PFSK-1 (cell line): ENCODE measurements around the gene NACC2.

ENCODE experiments used
- FOXP2 ChIP-seq: optimal IDR thresholded peaks from 2 replicates; pipeline ENCODE3; 2011; ENCODE audit warnings: borderline replicate concordance, control low read depth, inconsistent platforms; ENCODE audit not compliant: insufficient read depth; ENCODE audit errors: extremely low read length, extremely low read depth
- POLR2AphosphoS5 ChIP-seq: IDR thresholded peaks from 2 replicates; pipeline ENCODE4 v1.6.1; 2012; ENCODE audit warnings: low read depth, mild to moderate bottlenecking, control low read depth, low read length, moderate library complexity
- REST ChIP-seq, 2 experiments: IDR thresholded peaks; 2 replicates each; pipeline versions ENCODE4 v1.6.1 to v1.8.0; 2011 to 2012; ENCODE audit warnings: low read depth in 2 of 2, low read length in 2 of 2, control low read depth in 1 of 2, inconsistent platforms in 1 of 2, mild to moderate bottlenecking in 1 of 2, moderate library complexity in 1 of 2; ENCODE audit not compliant: insufficient read depth in 1 of 2
- SIN3A ChIP-seq: IDR thresholded peaks from 2 replicates; pipeline ENCODE4 v1.6.1; 2012; ENCODE audit warnings: mild to moderate bottlenecking, low read length, moderate library complexity, borderline replicate concordance; ENCODE audit not compliant: insufficient read depth
- TAF1 ChIP-seq: IDR thresholded peaks from 2 replicates; pipeline ENCODE4 v1.6.1; 2012; ENCODE audit warnings: low read length, control low read depth, borderline replicate concordance; ENCODE audit not compliant: insufficient read depth

NACC2 gene

GRCh38 chr9:135989722-135990467 lies 105.2 kb downstream of the NACC2 start:
- TF ChIP-seq POLR2AphosphoS5 (no peak), REST (IDR thresholded peaks at IDR 0.05; ENCODE audit: insufficient read depth in 1 of 2, low read depth in 2 of 2, low read length in 2 of 2) (no peak), TAF1 (no peak), SIN3A (no peak), FOXP2 (no peak)

DNA sequence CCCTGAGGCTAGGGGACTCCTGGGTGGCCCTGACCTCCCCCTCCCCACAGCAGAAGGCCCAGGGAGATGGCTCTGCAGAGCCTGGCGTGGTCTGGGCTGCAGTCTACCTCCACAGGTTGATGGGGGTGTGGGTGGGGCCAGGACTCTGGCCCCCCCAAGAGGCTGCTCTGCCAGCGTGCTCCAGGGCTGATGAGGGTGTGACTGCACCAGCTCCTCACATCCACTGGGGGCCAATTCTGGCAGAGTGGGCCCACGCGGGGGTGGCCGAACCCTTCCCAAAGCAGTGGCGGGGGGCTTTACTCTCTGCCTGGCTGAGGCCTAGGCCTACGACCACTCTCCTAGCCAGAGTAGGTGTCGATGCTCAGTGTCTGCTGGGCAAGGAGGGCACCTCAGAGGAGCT lies 105.9 kb downstream of the NACC2 start:
- TF ChIP-seq FOXP2, result no peak
- TF ChIP-seq SIN3A, result no peak
- no peak for TF ChIP-seq TAF1
- no peak for TF ChIP-seq POLR2AphosphoS5
- TF ChIP-seq REST (IDR thresholded peaks at IDR 0.05; ENCODE audit: insufficient read depth in 1 of 2, low read depth in 2 of 2, low read length in 2 of 2), result no peak

GRCh38 chr9:135988493-135988892 lies 106.6 kb downstream of the NACC2 start:
- no peak for TF ChIP-seq FOXP2
- TF ChIP-seq POLR2AphosphoS5, result no peak
- TF ChIP-seq TAF1, result no peak
- TF ChIP-seq REST (IDR thresholded peaks at IDR 0.05; ENCODE audit: insufficient read depth in 1 of 2, low read depth in 2 of 2, low read length in 2 of 2), result no peak
- TF ChIP-seq SIN3A, result no peak

- no peak for TF ChIP-seq POLR2AphosphoS5
- no peak for TF ChIP-seq FOXP2
- TF ChIP-seq REST (IDR thresholded peaks at IDR 0.05; ENCODE audit: insufficient read depth in 1 of 2, low read depth in 2 of 2, low read length in 2 of 2), result no peak
- TF ChIP-seq TAF1, result no peak
- no peak for TF ChIP-seq SIN3A
Observed at GRCh38 chr9:135987838-135988404, 107.2 kb downstream of the NACC2 start.
